SK-N-MC (cell line): ENCODE results near the gene NOCT.
"Not testable (repeated sequence)": the region's sequence is repeated elsewhere in the genome, so short reads cannot be mapped to it uniquely, and the experiment has no call there.

Experiments
- EZH2 ChIP-seq: fragments of 200-600 bp; sonication (generic); IDR thresholded peaks from one replicate; pipeline ENCODE4 v1.6.1; 2017; ENCODE audit warnings: antibody characterized with exemption
- POLR2AphosphoS5 ChIP-seq: IDR thresholded peaks from 2 replicates; pipeline ENCODE4 v1.6.1; 2012; ENCODE audit warnings: mild to moderate bottlenecking, low read depth, low read length, borderline replicate concordance

GRCh38 chr4:139003668-139004067 lies 11.9 kb upstream of the NOCT start:
- TF ChIP-seq POLR2AphosphoS5, EZH2: not testable (repeated sequence)
